IMR-90 (cell line): ENCODE data around the gene CHST3. TPM values are rescaled to one million over a fixed set of nuclear protein-coding genes. Genes with fewer than 3 reads are reported as not detected.

Experiments used
- ATAC-seq: fragments of 200-7000 bp; cut with Tn5 transposase; 2 replicates; pipeline ENCODE4 v1.9.1; 2020; ENCODE audit warnings: low read depth, mild to moderate bottlenecking, moderate library complexity
- BruUV-seq: library from RNA; stranded (reverse); fragments of 400-500 nt; replicated peaks from 2 replicates; lab custom pipeline; 2021; lab: Mats Ljungman, UMichigan
- CTCF ChIA-PET: fragments of 300-600 bp; formaldehyde crosslinking; extraction: SDS; loops from one replicate; lab custom pipeline; 2021; ENCODE audit warnings: antibody characterized with exemption; lab: Yijun Ruan, JAX
- POLR2A ChIA-PET: fragments of 300-600 bp; sonication (Branson Sonifier 250); formaldehyde crosslinking; loops from one replicate; lab custom pipeline; 2022; ENCODE audit warnings: antibody characterized with exemption; ENCODE audit not compliant: unreplicated experiment; lab: Charles Lee
- DNase-seq: peaks from one replicate; pipeline ENCODE4 v3.0.0; 2013
- H2AFZ ChIP-seq: replicated peaks from 2 replicates; pipeline ENCODE3; 2013; ENCODE audit warnings: low read length, mild to moderate bottlenecking; ENCODE audit not compliant: poor library complexity
- H2AK5ac ChIP-seq: 2 replicates; pipeline ENCODE4 v1.6.1; 2013; ENCODE audit warnings: low read depth, low read length, inconsistent platforms
- H2AK9ac ChIP-seq: replicated peaks from 2 replicates; pipeline ENCODE3; 2013; ENCODE audit warnings: mild to moderate bottlenecking, low read depth, low read length, moderate library complexity; ENCODE audit not compliant: poor library complexity
- H2BK120ac ChIP-seq: 2 replicates; pipeline ENCODE4 v1.6.1; 2013; ENCODE audit warnings: low read depth, low read length, inconsistent platforms
- H2BK15ac ChIP-seq: 3 replicates; pipeline ENCODE4 v1.6.1; 2013; ENCODE audit warnings: low read depth, low read length, inconsistent platforms
- H2BK20ac ChIP-seq: 2 replicates; pipeline ENCODE4 v1.6.1; 2013; ENCODE audit warnings: low read depth, mild to moderate bottlenecking, inconsistent platforms, low read length, moderate library complexity
- H2BK5ac ChIP-seq: 2 replicates; pipeline ENCODE4 v1.6.1; 2013; ENCODE audit warnings: mild to moderate bottlenecking, low read depth, low read length, inconsistent platforms; ENCODE audit not compliant: poor library complexity, severe bottlenecking
- H3K14ac ChIP-seq: replicated peaks from 2 replicates; pipeline ENCODE4 v1.6.1; 2013; ENCODE audit warnings: low read depth, low read length, inconsistent platforms
- H3K18ac ChIP-seq: 2 replicates; pipeline ENCODE4 v1.6.1; 2013; ENCODE audit warnings: low read depth, low read length, control low read depth
- H3K23ac ChIP-seq: 2 replicates; pipeline ENCODE4 v1.6.1; 2013; ENCODE audit warnings: low read depth, low read length, inconsistent platforms
- H3K27ac ChIP-seq: 2 replicates; pipeline ENCODE4 v1.5.1; 2013; ENCODE audit warnings: mild to moderate bottlenecking, control low read depth, low read length; ENCODE audit not compliant: insufficient read depth
- H3K27me3 ChIP-seq: 2 replicates; pipeline ENCODE4 v1.6.1; 2013; ENCODE audit warnings: low read length; ENCODE audit not compliant: control insufficient read depth, insufficient read depth
- H3K36me3 ChIP-seq: 2 replicates; pipeline ENCODE4 v1.6.1; 2013; ENCODE audit warnings: low read length, mixed read lengths; ENCODE audit not compliant: control insufficient read depth, insufficient read depth
- H3K4ac ChIP-seq: 2 replicates; pipeline ENCODE4 v1.6.1; 2013; ENCODE audit warnings: low read depth, low read length, inconsistent platforms
- H3K4me1 ChIP-seq: 2 replicates; pipeline ENCODE4 v1.6.1; 2013; ENCODE audit warnings: low read length, mixed read lengths; ENCODE audit not compliant: control insufficient read depth, insufficient read depth
- H3K4me2 ChIP-seq: 2 replicates; pipeline ENCODE4 v1.6.1; 2013; ENCODE audit warnings: low read depth, mild to moderate bottlenecking, control low read depth, low read length, moderate library complexity
- H3K4me3 ChIP-seq: 2 replicates; pipeline ENCODE4 v1.5.1; 2013; ENCODE audit warnings: low read depth, mild to moderate bottlenecking, control low read depth, low read length, moderate library complexity; ENCODE audit not compliant: insufficient read depth
- H3K56ac ChIP-seq: 2 replicates; pipeline ENCODE4 v1.6.1; 2013; ENCODE audit warnings: low read length, inconsistent platforms; ENCODE audit not compliant: insufficient read depth; ENCODE audit errors: extremely low read depth
- H3K79me1 ChIP-seq, 2 experiments: 2 replicates each; pipeline ENCODE4 v1.6.1; 2013; ENCODE audit warnings: low read length in 2 of 2, inconsistent platforms in 1 of 2, low read depth in 1 of 2
- H3K9ac ChIP-seq: 2 replicates; pipeline ENCODE4 v1.6.1; 2013; ENCODE audit warnings: low read depth, low read length, control low read depth
- H3K9me1 ChIP-seq: 2 replicates; pipeline ENCODE4 v1.6.1; 2013; ENCODE audit warnings: low read length, inconsistent platforms; ENCODE audit not compliant: insufficient read depth
- H3K9me3 ChIP-seq: 2 replicates; pipeline ENCODE4 v1.6.1; 2013; ENCODE audit warnings: low read length; ENCODE audit not compliant: control insufficient read depth, insufficient read depth
- H4K20me1 ChIP-seq: 2 replicates; pipeline ENCODE4 v1.6.1; 2013; ENCODE audit warnings: low read length, inconsistent platforms; ENCODE audit not compliant: insufficient read depth
- H4K5ac ChIP-seq: 2 replicates; pipeline ENCODE4 v1.6.1; 2013; ENCODE audit warnings: mild to moderate bottlenecking, low read depth, low read length, control low read depth
- H4K8ac ChIP-seq, 2 experiments: 2 replicates each; pipeline ENCODE4 v1.6.1; 2013; ENCODE audit warnings: low read depth in 2 of 2, low read length in 2 of 2, control low read depth in 1 of 2, inconsistent platforms in 1 of 2
- H4K91ac ChIP-seq: 2 replicates; pipeline ENCODE4 v1.6.1; 2013; ENCODE audit warnings: low read depth, low read length, inconsistent platforms; ENCODE audit not compliant: insufficient read depth
- CHD1 ChIP-seq: IDR thresholded peaks from 2 replicates; pipeline ENCODE4 v1.6.1; 2012; ENCODE audit warnings: low read depth, low read length, improper control_type of control experiment
- MAZ ChIP-seq: IDR thresholded peaks from 2 replicates; pipeline ENCODE4 v1.6.1; 2012; ENCODE audit warnings: low read depth, mild to moderate bottlenecking, low read length, improper control_type of control experiment, moderate library complexity, borderline replicate concordance
- POLR2A ChIP-seq: IDR thresholded peaks from 2 replicates; pipeline ENCODE4 v1.6.1; 2012; ENCODE audit warnings: mild to moderate bottlenecking, low read depth, low read length
- RCOR1 ChIP-seq: IDR thresholded peaks from 2 replicates; pipeline ENCODE4 v1.6.1; 2012; ENCODE audit warnings: mild to moderate bottlenecking, low read length, improper control_type of control experiment; ENCODE audit not compliant: insufficient replicate concordance
- RFX5 ChIP-seq: IDR thresholded peaks from 2 replicates; pipeline ENCODE4 v1.8.0; 2012; ENCODE audit warnings: low read depth, mild to moderate bottlenecking, low read length, moderate library complexity
- USF2 ChIP-seq: fragments of 150-350 bp; IDR thresholded peaks from 2 replicates; pipeline ENCODE4 v1.6.1; 2017; ENCODE audit warnings: mild to moderate bottlenecking, antibody characterized with exemption, low read length, low read depth
- WGBS, 2 experiments: methylation state at CpG; one replicate each; pipeline versions ENCODE4 v1.1.5 to v1.1.7; 2013; ENCODE audit warnings: missing lambda C conversion rate in 2 of 2; ENCODE audit not compliant: insufficient read length in 1 of 2; ENCODE audit errors: extremely low coverage in 2 of 2; 5-methylcytosine and 5-hydroxymethylcytosine counted together
- dilution Hi-C: fragments of 300-500 bp; cut with HindIII; formaldehyde crosslinking; loops from one replicate; pipeline ENCODE4 v1.14.3; 2018; ENCODE audit warnings: low sequenced_read_pairs; ENCODE audit not compliant: unreplicated experiment
- in situ Hi-C: fragments of 300-500 bp; cut with MboI; formaldehyde crosslinking; loops from 3 replicates; pipeline ENCODE4 v1.14.3; 2019; ENCODE audit warnings: low sequenced_read_pairs, inconsistent platforms, mixed read lengths
- intact Hi-C: fragments of 100-400 bp; cut with micrococcal nuclease; formaldehyde crosslinking; loops from 2 replicates; pipeline ENCODE4 v1.10.0; 2022
- polyA plus RNA-seq, 3 experiments: library from polyadenylated mRNA; depleted of rRNA; stranded (reverse); fragments of >200 nt; gene quantifications; 2 replicates each; pipeline ENCODE4 v1.2.3, GENCODE V29; 2012; ENCODE audit warnings: low replicate concordance in 1 of 3
- total RNA-seq: library from RNA; depleted of rRNA; stranded (reverse); fragments of >200 nt; gene quantifications from 2 replicates; pipeline ENCODE4 v1.2.3, GENCODE V29; 2012

Gene CHST3
- total and polyA plus RNA-seq, 2 of the 4 experiments (the other 2 are of a cell fraction): 8.6 to 9.0 TPM

- Histone ChIP-seq H3K4me2 (peak overlapping the region; percentile 96), H2BK120ac (peak overlapping the region; percentile 60), H2AFZ (peak overlapping the region; percentile 89), H3K9me1 (peaks cover 20% of the 10 kb centered on the region), H4K91ac (peak overlapping the region; percentile 81), H3K23ac (peak overlapping the region; percentile 70), H3K4me1 (peaks cover 13% of the 10 kb centered on the region), H3K4me3 (peak overlapping the region; percentile 77), H3K27ac (peak overlapping the region; percentile 74), H3K18ac (peak overlapping the region; percentile 41), H2BK20ac (no peak overlapping the region), H2AK9ac (peak overlapping the region; percentile 96), H4K20me1 (peaks cover 40% of the 10 kb centered on the region), H2BK15ac (peak overlapping the region; percentile 65; the same call in 2 of the 3 replicates), H2AK5ac (peak overlapping the region; percentile 97), H3K79me1 (peaks cover 17 to 57% of the 10 kb centered on the region in 2 experiments), H3K36me3 (no peaks in the 10 kb centered on the region), H3K14ac (peak overlapping the region; percentile 92), H3K27me3 (no peaks in the 10 kb centered on the region), H3K9ac (peak overlapping the region; percentile 94), H3K9me3 (no peaks in the 10 kb centered on the region; the same call in 1 of the 2 replicates), H4K5ac (peak overlapping the region; percentile 3; the same call in 1 of the 2 replicates), H3K56ac (peak overlapping the region; percentile 74), H3K4ac (peak overlapping the region; percentile 94), H4K8ac (peak overlapping the region; percentile 76 to 90), H2BK5ac (peak overlapping the region; percentile 65)
- in situ Hi-C loops: loop anchor here (10.0 kb wide), 1 partner anchor 359 kb away; no protein-coding TSS in a partner anchor
- BruUV-seq: no TSS peak
- no peak; the same call in 1 of the 2 replicates for ATAC-seq
- dilution Hi-C loops: no loop called here
- intact Hi-C loops: loop anchor here (2.0 kb wide), 1 partner anchor 83 kb away; no protein-coding TSS in a partner anchor
- 20% methylated on average over 1 of the region's 4 CpGs; no CpG with 5 or more reads in 1 of the 2 experiments for WGBS, 2 experiments
- CTCF ChIA-PET: no interaction called here
- no peak for DNase-seq
- TF ChIP-seq USF2: no peak
- no peak for TF ChIP-seq CHD1
- TF ChIP-seq RCOR1: no peak
- TF ChIP-seq MAZ: no peak
- no peak for TF ChIP-seq RFX5
- no peak for TF ChIP-seq POLR2A
- POLR2A ChIA-PET: interaction anchor here (0.7 to 1.0 kb wide), 2 partner anchors 9 to 21 kb away, joined by 4 to 7 read pairs; no protein-coding TSS in a partner anchor
Measured at GRCh38 chr10:71965623-71966022, 1.4 kb downstream of the CHST3 start.
